WTC11 (cell line): ENCODE results near the gene PAAF1. TPM values are rescaled to one million over a fixed set of nuclear protein-coding genes. Genes with fewer than 3 reads are reported as not detected.

Experiments used
- ATAC-seq: fragments of 200-7000 bp; cut with Tn5 transposase; 2 replicates; pipeline ENCODE4 v1.10.0; 2021; ENCODE audit warnings: mild to moderate bottlenecking, moderate library complexity
- CTCF ChIA-PET: fragments of 300-600 bp; sonication (Branson Sonifier 250); formaldehyde crosslinking; loops from one replicate; lab custom pipeline; 2021; ENCODE audit warnings: antibody characterized with exemption; lab: Charles Lee
- POLR2A ChIA-PET: fragments of 350-600 bp; sonication (Branson Sonifier 250); formaldehyde crosslinking; loops from one replicate; lab custom pipeline; 2021; ENCODE audit warnings: antibody characterized with exemption; lab: Charles Lee
- DNase-seq: peaks from one replicate; pipeline ENCODE4 v3.0.0; 2021; ENCODE audit warnings: low spot score
- H3K27ac Mint-ChIP-seq: 2 replicates; pipeline ENCODE4 v1.8.0; 2021; ENCODE audit warnings: mixed read lengths
- H3K27me3 Mint-ChIP-seq: 2 replicates; pipeline ENCODE4 v1.8.0; 2021; ENCODE audit warnings: low read depth, mild to moderate bottlenecking, moderate library complexity, mixed read lengths
- H3K36me3 Mint-ChIP-seq: 2 replicates; pipeline ENCODE4 v1.8.0; 2021; ENCODE audit warnings: mixed read lengths
- H3K4me1 Mint-ChIP-seq: 2 replicates; pipeline ENCODE4 v1.8.0; 2022; ENCODE audit warnings: mixed read lengths
- H3K4me3 Mint-ChIP-seq: 2 replicates; pipeline ENCODE4 v1.8.0; 2021; ENCODE audit warnings: mild to moderate bottlenecking, moderate library complexity, mixed read lengths
- H3K9me3 Mint-ChIP-seq: 2 replicates; pipeline ENCODE4 v1.8.0; 2021; ENCODE audit warnings: mixed read lengths
- CBFB ChIP-seq: sonication (generic); formaldehyde crosslinking; IDR thresholded peaks from 2 replicates; pipeline ENCODE4 v1.8.1; 2022; ENCODE audit warnings: mild to moderate bottlenecking, low read depth, missing genetic modification reagents
- E2F4 ChIP-seq: sonication (generic); formaldehyde crosslinking; IDR thresholded peaks from 2 replicates; pipeline ENCODE4 v1.8.1; 2022; ENCODE audit warnings: low read depth, mild to moderate bottlenecking, moderate library complexity, missing genetic modification reagents, borderline replicate concordance
- E2F5 ChIP-seq: sonication (generic); formaldehyde crosslinking; IDR thresholded peaks from 2 replicates; pipeline ENCODE4 v1.8.1; 2022; ENCODE audit warnings: mild to moderate bottlenecking, moderate library complexity, missing genetic modification reagents
- ESRRA ChIP-seq: sonication (generic); formaldehyde crosslinking; IDR thresholded peaks from 2 replicates; pipeline ENCODE4 v1.8.1; 2022; ENCODE audit warnings: mild to moderate bottlenecking, missing genetic modification reagents, borderline replicate concordance
- ETV6 ChIP-seq: sonication (generic); formaldehyde crosslinking; IDR thresholded peaks from 2 replicates; pipeline ENCODE4 v1.8.1; 2022; ENCODE audit warnings: mild to moderate bottlenecking, missing genetic modification reagents
- HMGA2 ChIP-seq: fragments of 250-450 bp; sonication (Bioruptor Pico); IDR thresholded peaks from 2 replicates; pipeline ENCODE4 v1.4.0; 2021; ENCODE audit warnings: mild to moderate bottlenecking, moderate library complexity
- IRF2 ChIP-seq: sonication (generic); formaldehyde crosslinking; IDR thresholded peaks from 2 replicates; pipeline ENCODE4 v1.8.0; 2022; ENCODE audit warnings: low read depth, missing genetic modification reagents, borderline replicate concordance
- JAZF1 ChIP-seq: fragments of 250-450 bp; sonication (Bioruptor Pico); IDR thresholded peaks from 2 replicates; pipeline ENCODE4 v1.9.0; 2021; ENCODE audit warnings: moderate library complexity, mild to moderate bottlenecking, inconsistent platforms
- MXD4 ChIP-seq: fragments of 250-450 bp; sonication (Bioruptor Pico); IDR thresholded peaks from 2 replicates; pipeline ENCODE4 v1.8.0; 2021; ENCODE audit warnings: mild to moderate bottlenecking, moderate library complexity, borderline replicate concordance
- PRRX2 ChIP-seq: fragments of 250-450 bp; sonication (Bioruptor Pico); IDR thresholded peaks from 2 replicates; pipeline ENCODE4 v1.8.0; 2021; ENCODE audit warnings: mild to moderate bottlenecking
- SP1 ChIP-seq: sonication (generic); formaldehyde crosslinking; conservative IDR thresholded peaks from 2 replicates; pipeline ENCODE4 v1.8.1; 2022; ENCODE audit warnings: missing genetic modification reagents
- TCF7 ChIP-seq: sonication (generic); formaldehyde crosslinking; IDR thresholded peaks from 2 replicates; pipeline ENCODE4 v1.8.0; 2022; ENCODE audit warnings: mild to moderate bottlenecking, low read depth, missing genetic modification reagents, moderate library complexity
- ZNF219 ChIP-seq: sonication (generic); formaldehyde crosslinking; IDR thresholded peaks from 2 replicates; pipeline ENCODE4 v1.8.0; 2023; ENCODE audit warnings: missing genetic modification reagents, mild to moderate bottlenecking, borderline replicate concordance
- ZNF263 ChIP-seq: sonication (generic); formaldehyde crosslinking; IDR thresholded peaks from 2 replicates; pipeline ENCODE4 v1.8.1; 2022; ENCODE audit warnings: low read depth, mild to moderate bottlenecking, moderate library complexity, missing genetic modification reagents
- ZNF416 ChIP-seq: fragments of 250-450 bp; sonication (Bioruptor Pico); IDR thresholded peaks from 2 replicates; pipeline ENCODE4 v1.9.0; 2021; ENCODE audit warnings: mild to moderate bottlenecking, inconsistent platforms
- total RNA-seq: library from RNA; stranded (reverse); gene quantifications from 3 replicates; pipeline ENCODE4 v1.2.3, GENCODE V29; 2021
- TF ChIP-seq, protein P1 (sequence below): sonication (generic); formaldehyde crosslinking; IDR thresholded peaks from 2 replicates; pipeline ENCODE4 v1.8.0; 2022; ENCODE audit warnings: mild to moderate bottlenecking, missing genetic modification reagents
- TF ChIP-seq, protein P2 (sequence below): sonication (generic); formaldehyde crosslinking; IDR thresholded peaks from 2 replicates; pipeline ENCODE4 v1.8.0; 2023; ENCODE audit warnings: missing genetic modification reagents
- TF ChIP-seq, protein P3 (sequence below): sonication (generic); formaldehyde crosslinking; IDR thresholded peaks from 2 replicates; pipeline ENCODE4 v1.8.0; 2023; ENCODE audit warnings: missing genetic modification reagents, mild to moderate bottlenecking, borderline replicate concordance
- TF ChIP-seq, protein P4 (sequence below): fragments of 250-450 bp; sonication (Bioruptor Pico); IDR thresholded peaks from 2 replicates; pipeline ENCODE4 v2.1.2; 2022; ENCODE audit warnings: mild to moderate bottlenecking, moderate library complexity

Gene PAAF1
- total RNA-seq, 1 experiment from 2014 or later, result 27.7 TPM

DNA sequence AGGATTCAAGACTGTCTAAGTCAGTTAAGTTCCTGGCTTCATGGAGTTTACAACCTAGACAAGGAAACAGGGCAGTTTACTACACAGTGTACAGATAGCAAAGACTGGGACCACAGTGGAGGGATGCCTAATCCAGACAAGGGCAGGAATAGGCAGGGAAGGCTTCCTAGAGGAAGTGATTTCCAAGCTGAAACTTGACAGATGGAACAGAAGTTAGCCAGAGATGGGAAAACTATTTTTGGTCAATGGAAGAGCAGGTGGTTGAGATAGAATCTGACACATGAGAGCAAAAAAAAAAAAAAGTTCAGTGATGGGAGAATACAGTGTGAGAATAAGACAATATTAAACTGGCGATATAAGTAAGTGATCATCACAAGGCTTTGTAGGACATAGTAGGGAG lies 1.4 kb upstream of the PAAF1 start:
- H3K36me3 Mint-ChIP-seq, result peaks cover 32% of the 10 kb centered on the region
- ChIA-PET CTCF (no interaction called here), POLR2A (no interaction called here)
- H3K4me1 Mint-ChIP-seq, result peaks cover 21% of the 10 kb centered on the region
- H3K4me3 Mint-ChIP-seq, result peak overlapping the region; percentile 95
- peak overlapping the region; percentile 98 for H3K27ac Mint-ChIP-seq
- H3K9me3 Mint-ChIP-seq, result no peaks in the 10 kb centered on the region
- TF ChIP-seq CBFB (CRISPR knock-in tag) (no peak), ESRRA (CRISPR knock-in tag) (no peak), ZNF219 (CRISPR knock-in tag) (no peak), TCF7 (CRISPR knock-in tag) (no peak), ZNF416 (CRISPR knock-in tag) (no peak), ZNF263 (no peak), E2F5 (CRISPR knock-in tag) (no peak), PRRX2 (CRISPR knock-in tag) (no peak), JAZF1 (CRISPR knock-in tag) (no peak), HMGA2 (CRISPR knock-in tag) (no peak), E2F4 (no peak), ETV6 (CRISPR knock-in tag) (no peak), MXD4 (CRISPR knock-in tag) (no peak), IRF2 (CRISPR knock-in tag) (no peak), SP1 (CRISPR knock-in tag) (no peak)
- TF ChIP-seq, protein P1, sequence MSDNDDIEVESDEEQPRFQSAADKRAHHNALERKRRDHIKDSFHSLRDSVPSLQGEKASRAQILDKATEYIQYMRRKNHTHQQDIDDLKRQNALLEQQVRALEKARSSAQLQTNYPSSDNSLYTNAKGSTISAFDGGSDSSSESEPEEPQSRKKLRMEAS, result no peak
- TF ChIP-seq, protein P2, sequence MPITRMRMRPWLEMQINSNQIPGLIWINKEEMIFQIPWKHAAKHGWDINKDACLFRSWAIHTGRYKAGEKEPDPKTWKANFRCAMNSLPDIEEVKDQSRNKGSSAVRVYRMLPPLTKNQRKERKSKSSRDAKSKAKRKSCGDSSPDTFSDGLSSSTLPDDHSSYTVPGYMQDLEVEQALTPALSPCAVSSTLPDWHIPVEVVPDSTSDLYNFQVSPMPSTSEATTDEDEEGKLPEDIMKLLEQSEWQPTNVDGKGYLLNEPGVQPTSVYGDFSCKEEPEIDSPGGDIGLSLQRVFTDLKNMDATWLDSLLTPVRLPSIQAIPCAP (CRISPR knock-in tag), result no peak
- TF ChIP-seq, protein P3, sequence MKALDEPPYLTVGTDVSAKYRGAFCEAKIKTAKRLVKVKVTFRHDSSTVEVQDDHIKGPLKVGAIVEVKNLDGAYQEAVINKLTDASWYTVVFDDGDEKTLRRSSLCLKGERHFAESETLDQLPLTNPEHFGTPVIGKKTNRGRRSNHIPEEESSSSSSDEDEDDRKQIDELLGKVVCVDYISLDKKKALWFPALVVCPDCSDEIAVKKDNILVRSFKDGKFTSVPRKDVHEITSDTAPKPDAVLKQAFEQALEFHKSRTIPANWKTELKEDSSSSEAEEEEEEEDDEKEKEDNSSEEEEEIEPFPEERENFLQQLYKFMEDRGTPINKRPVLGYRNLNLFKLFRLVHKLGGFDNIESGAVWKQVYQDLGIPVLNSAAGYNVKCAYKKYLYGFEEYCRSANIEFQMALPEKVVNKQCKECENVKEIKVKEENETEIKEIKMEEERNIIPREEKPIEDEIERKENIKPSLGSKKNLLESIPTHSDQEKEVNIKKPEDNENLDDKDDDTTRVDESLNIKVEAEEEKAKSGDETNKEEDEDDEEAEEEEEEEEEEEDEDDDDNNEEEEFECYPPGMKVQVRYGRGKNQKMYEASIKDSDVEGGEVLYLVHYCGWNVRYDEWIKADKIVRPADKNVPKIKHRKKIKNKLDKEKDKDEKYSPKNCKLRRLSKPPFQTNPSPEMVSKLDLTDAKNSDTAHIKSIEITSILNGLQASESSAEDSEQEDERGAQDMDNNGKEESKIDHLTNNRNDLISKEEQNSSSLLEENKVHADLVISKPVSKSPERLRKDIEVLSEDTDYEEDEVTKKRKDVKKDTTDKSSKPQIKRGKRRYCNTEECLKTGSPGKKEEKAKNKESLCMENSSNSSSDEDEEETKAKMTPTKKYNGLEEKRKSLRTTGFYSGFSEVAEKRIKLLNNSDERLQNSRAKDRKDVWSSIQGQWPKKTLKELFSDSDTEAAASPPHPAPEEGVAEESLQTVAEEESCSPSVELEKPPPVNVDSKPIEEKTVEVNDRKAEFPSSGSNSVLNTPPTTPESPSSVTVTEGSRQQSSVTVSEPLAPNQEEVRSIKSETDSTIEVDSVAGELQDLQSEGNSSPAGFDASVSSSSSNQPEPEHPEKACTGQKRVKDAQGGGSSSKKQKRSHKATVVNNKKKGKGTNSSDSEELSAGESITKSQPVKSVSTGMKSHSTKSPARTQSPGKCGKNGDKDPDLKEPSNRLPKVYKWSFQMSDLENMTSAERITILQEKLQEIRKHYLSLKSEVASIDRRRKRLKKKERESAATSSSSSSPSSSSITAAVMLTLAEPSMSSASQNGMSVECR, result no peak
- TF ChIP-seq, protein P4, sequence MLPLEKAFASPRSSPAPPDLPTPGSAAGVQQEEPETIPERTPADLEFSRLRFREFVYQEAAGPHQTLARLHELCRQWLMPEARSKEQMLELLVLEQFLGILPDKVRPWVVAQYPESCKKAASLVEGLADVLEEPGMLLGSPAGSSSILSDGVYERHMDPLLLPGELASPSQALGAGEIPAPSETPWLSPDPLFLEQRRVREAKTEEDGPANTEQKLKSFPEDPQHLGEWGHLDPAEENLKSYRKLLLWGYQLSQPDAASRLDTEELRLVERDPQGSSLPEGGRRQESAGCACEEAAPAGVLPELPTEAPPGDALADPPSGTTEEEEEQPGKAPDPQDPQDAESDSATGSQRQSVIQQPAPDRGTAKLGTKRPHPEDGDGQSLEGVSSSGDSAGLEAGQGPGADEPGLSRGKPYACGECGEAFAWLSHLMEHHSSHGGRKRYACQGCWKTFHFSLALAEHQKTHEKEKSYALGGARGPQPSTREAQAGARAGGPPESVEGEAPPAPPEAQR (CRISPR knock-in tag), result no peak
- no peaks in the 10 kb centered on the region for H3K27me3 Mint-ChIP-seq
- DNase-seq (no peak), ATAC-seq (no peak)
